H9 (cell line): Measurements from ENCODE around the gene HEG1. TPM values are rescaled to one million over a fixed set of nuclear protein-coding genes. Genes with fewer than 3 reads are reported as not detected.

Source experiments
- DNase-seq: peaks from one replicate; pipeline ENCODE4 v3.0.0-alpha.2; 2017
- H2AFZ ChIP-seq: one replicate; pipeline ENCODE4 v1.6.1; 2013; ENCODE audit warnings: mild to moderate bottlenecking, low read length, control low read depth, moderate library complexity
- H2AK5ac ChIP-seq: 2 replicates; pipeline ENCODE4 v1.6.1; 2013; ENCODE audit warnings: low read length, control low read depth, mixed read lengths; ENCODE audit not compliant: insufficient read length
- H2BK120ac ChIP-seq: one replicate; pipeline ENCODE4 v1.6.1; 2013; ENCODE audit warnings: low read depth, mild to moderate bottlenecking, low read length, control low read depth, inconsistent platforms; ENCODE audit not compliant: poor library complexity, severe bottlenecking
- H2BK12ac ChIP-seq: 2 replicates; pipeline ENCODE4 v1.6.1; 2013; ENCODE audit warnings: low read length, control low read depth, mixed read lengths, low read depth; ENCODE audit not compliant: insufficient read length
- H2BK15ac ChIP-seq: 2 replicates; pipeline ENCODE4 v1.6.1; 2013; ENCODE audit warnings: low read depth, low read length, control low read depth
- H2BK20ac ChIP-seq: one replicate; pipeline ENCODE4 v1.6.1; 2013; ENCODE audit warnings: low read depth, mild to moderate bottlenecking, low read length, control low read depth, inconsistent platforms; ENCODE audit not compliant: poor library complexity, severe bottlenecking
- H2BK5ac ChIP-seq: 2 replicates; pipeline ENCODE4 v1.6.1; 2013; ENCODE audit warnings: low read length, control low read depth, mixed read lengths; ENCODE audit not compliant: insufficient read length
- H3K14ac ChIP-seq: 2 replicates; pipeline ENCODE4 v1.6.1; 2013; ENCODE audit warnings: low read length, control low read depth; ENCODE audit not compliant: insufficient read depth
- H3K18ac ChIP-seq: 2 replicates; pipeline ENCODE4 v1.6.1; 2013; ENCODE audit warnings: low read depth, mild to moderate bottlenecking, mixed read lengths, low read length, control low read depth; ENCODE audit not compliant: insufficient read length
- H3K23ac ChIP-seq: 2 replicates; pipeline ENCODE4 v1.6.1; 2013; ENCODE audit warnings: low read length, control low read depth, mixed read lengths, low read depth; ENCODE audit not compliant: insufficient read length
- H3K23me2 ChIP-seq: 2 replicates; pipeline ENCODE4 v1.6.1; 2013; ENCODE audit warnings: low read depth, mild to moderate bottlenecking, mixed read lengths, low read length, control low read depth; ENCODE audit not compliant: insufficient read length, poor library complexity, severe bottlenecking
- H3K27ac ChIP-seq: 2 replicates; pipeline ENCODE4 v1.5.1; 2013; ENCODE audit warnings: low read length, control low read depth, mixed read lengths, low read depth; ENCODE audit not compliant: insufficient read length
- H3K27me3 ChIP-seq: 2 replicates; pipeline ENCODE4 v1.6.1; 2013; ENCODE audit warnings: low read length, control low read depth, inconsistent platforms; ENCODE audit not compliant: insufficient read depth
- H3K4ac ChIP-seq: 2 replicates; pipeline ENCODE4 v1.6.1; 2013; ENCODE audit warnings: low read depth, mild to moderate bottlenecking, control low read depth, inconsistent platforms, low read length, moderate library complexity
- H3K4me1 ChIP-seq: 2 replicates; pipeline ENCODE4 v1.6.1; 2013; ENCODE audit warnings: low read length, control low read depth, inconsistent platforms; ENCODE audit not compliant: insufficient read depth
- H3K4me2 ChIP-seq: 2 replicates; pipeline ENCODE4 v1.6.1; 2013; ENCODE audit warnings: low read length, control low read depth, mixed read lengths; ENCODE audit not compliant: insufficient read length, insufficient read depth
- H3K56ac ChIP-seq: 2 replicates; pipeline ENCODE4 v1.6.1; 2013; ENCODE audit warnings: low read depth, mild to moderate bottlenecking, mixed read lengths, low read length, control low read depth; ENCODE audit not compliant: insufficient read length
- H3K79me1 ChIP-seq: 2 replicates; pipeline ENCODE4 v1.6.1; 2013; ENCODE audit warnings: low read depth, mild to moderate bottlenecking, moderate library complexity, low read length, control low read depth, inconsistent platforms; ENCODE audit not compliant: insufficient read depth, poor library complexity, severe bottlenecking
- H3K79me2 ChIP-seq: 2 replicates; pipeline ENCODE4 v1.6.1; 2013; ENCODE audit warnings: low read length, control low read depth, inconsistent platforms; ENCODE audit not compliant: insufficient read depth
- H3K9ac ChIP-seq: 2 replicates; pipeline ENCODE4 v1.6.1; 2013; ENCODE audit warnings: low read length, control low read depth, mixed read lengths; ENCODE audit not compliant: insufficient read length; ENCODE audit errors: extremely low read depth
- H3K9me3 ChIP-seq: one replicate; pipeline ENCODE4 v1.6.1; 2013; ENCODE audit warnings: low read depth, low read length, inconsistent platforms; ENCODE audit not compliant: control insufficient read depth
- H3T11ph ChIP-seq: one replicate; pipeline ENCODE4 v1.6.1; 2013; ENCODE audit warnings: mild to moderate bottlenecking, low read length, control low read depth, inconsistent platforms
- H4K20me1 ChIP-seq: one replicate; pipeline ENCODE4 v1.6.1; 2013; ENCODE audit not compliant: control insufficient read depth, insufficient read length, insufficient read depth
- H4K5ac ChIP-seq: 2 replicates; pipeline ENCODE4 v1.6.1; 2013; ENCODE audit warnings: low read depth, mild to moderate bottlenecking, mixed read lengths, low read length, control low read depth; ENCODE audit not compliant: insufficient read length
- H4K8ac ChIP-seq: replicated peaks from 2 replicates; pipeline ENCODE4 v1.6.1; 2013; ENCODE audit warnings: low read length, control low read depth, mixed read lengths, low read depth; ENCODE audit not compliant: insufficient read length
- H4K91ac ChIP-seq: 2 replicates; pipeline ENCODE4 v1.6.1; 2013; ENCODE audit warnings: low read depth, mild to moderate bottlenecking, moderate library complexity, mixed read lengths, low read length, control low read depth; ENCODE audit not compliant: insufficient read length
- H3K27ac Mint-ChIP-seq, 3 experiments: 2 replicates in 2 of 3; 3 replicates in 1 of 3; pipeline ENCODE4 v1.8.0; 2020 to 2021; ENCODE audit warnings: mixed read lengths in 3 of 3, mild to moderate bottlenecking in 1 of 3, moderate library complexity in 1 of 3
- H3K27me3 Mint-ChIP-seq: 2 replicates; pipeline ENCODE4 v1.8.0; 2021; ENCODE audit warnings: low read depth, mild to moderate bottlenecking, moderate library complexity, mixed read lengths
- H3K36me3 Mint-ChIP-seq, 3 experiments: 2 replicates in 2 of 3; 3 replicates in 1 of 3; pipeline ENCODE4 v1.8.0; 2020 to 2021; ENCODE audit warnings: low read depth in 3 of 3, mixed read lengths in 3 of 3; ENCODE audit not compliant: insufficient read depth in 1 of 3
- H3K4me1 Mint-ChIP-seq, 2 experiments: 2 replicates each; pipeline ENCODE4 v1.8.0; 2020; ENCODE audit warnings: mixed read lengths in 2 of 2
- H3K4me3 Mint-ChIP-seq, 2 experiments: 2 replicates in 1 of 2; 3 replicates in 1 of 2; pipeline ENCODE4 v1.8.0; 2020 to 2021; ENCODE audit warnings: mild to moderate bottlenecking in 2 of 2, mixed read lengths in 2 of 2, moderate library complexity in 1 of 2
- H3K9me3 Mint-ChIP-seq, 2 experiments: 2 replicates in 1 of 2; 3 replicates in 1 of 2; pipeline ENCODE4 v1.8.0; 2020; ENCODE audit warnings: mild to moderate bottlenecking in 2 of 2, mixed read lengths in 2 of 2, moderate library complexity in 1 of 2
- WGBS: extraction: QIAGEN DNeasy Blood & Tissue Kit; methylation state at CpG from one replicate; pipeline ENCODE4 v1.1.7; 2013; ENCODE audit warnings: missing lambda C conversion rate, low lambda C conversion rate, mixed read lengths; ENCODE audit not compliant: insufficient read length; ENCODE audit errors: extremely low coverage; 5-methylcytosine and 5-hydroxymethylcytosine counted together
- total RNA-seq: library from RNA; stranded (reverse); gene quantifications from 2 replicates; pipeline ENCODE4 v1.2.1, GENCODE V29; 2021
- TF ChIP-seq, protein P1 (sequence below): fragments of 200-600 bp; sonication (generic); conservative IDR thresholded peaks from 3 replicates; pipeline ENCODE4 v1.8.0; 2021; ENCODE audit warnings: antibody characterized with exemption, mild to moderate bottlenecking

The HEG1 gene
- total RNA-seq, 1 experiment from 2014 or later, result 10.3 TPM

DNA sequence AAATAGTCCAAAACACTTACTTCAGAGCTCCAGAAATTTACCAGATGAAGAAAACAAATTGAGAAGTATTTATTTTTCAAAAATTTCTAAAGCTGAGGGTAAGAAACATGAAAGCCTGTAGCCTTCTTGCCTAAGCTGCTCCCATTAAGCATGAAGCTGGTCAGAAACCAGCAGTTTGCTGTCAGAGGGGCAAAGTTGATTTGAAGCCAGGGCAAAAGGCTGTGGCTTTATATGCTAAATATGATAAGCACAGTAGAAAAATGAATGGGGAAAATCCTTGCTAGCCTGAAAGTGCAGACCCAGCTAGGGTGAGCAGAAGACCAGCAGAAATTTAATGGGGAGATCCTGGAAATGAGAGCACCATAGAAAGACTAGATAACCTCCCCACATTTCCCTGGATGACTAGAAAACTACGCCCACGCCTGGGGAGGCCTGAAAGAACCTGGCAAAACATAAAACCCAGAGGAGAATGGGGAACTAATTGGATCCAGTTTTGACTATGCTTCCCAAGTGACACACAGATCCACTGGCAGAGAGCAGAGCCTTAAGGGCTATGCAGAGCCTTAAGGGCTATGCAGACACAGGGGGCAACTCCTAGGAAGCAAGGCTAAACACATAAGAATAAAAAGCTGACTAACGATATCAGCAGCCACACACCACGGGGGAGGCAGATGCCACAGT lies 43.0 kb upstream of the HEG1 start:
- no peak overlapping the region for H3T11ph ChIP-seq
- TF ChIP-seq, protein P1, sequence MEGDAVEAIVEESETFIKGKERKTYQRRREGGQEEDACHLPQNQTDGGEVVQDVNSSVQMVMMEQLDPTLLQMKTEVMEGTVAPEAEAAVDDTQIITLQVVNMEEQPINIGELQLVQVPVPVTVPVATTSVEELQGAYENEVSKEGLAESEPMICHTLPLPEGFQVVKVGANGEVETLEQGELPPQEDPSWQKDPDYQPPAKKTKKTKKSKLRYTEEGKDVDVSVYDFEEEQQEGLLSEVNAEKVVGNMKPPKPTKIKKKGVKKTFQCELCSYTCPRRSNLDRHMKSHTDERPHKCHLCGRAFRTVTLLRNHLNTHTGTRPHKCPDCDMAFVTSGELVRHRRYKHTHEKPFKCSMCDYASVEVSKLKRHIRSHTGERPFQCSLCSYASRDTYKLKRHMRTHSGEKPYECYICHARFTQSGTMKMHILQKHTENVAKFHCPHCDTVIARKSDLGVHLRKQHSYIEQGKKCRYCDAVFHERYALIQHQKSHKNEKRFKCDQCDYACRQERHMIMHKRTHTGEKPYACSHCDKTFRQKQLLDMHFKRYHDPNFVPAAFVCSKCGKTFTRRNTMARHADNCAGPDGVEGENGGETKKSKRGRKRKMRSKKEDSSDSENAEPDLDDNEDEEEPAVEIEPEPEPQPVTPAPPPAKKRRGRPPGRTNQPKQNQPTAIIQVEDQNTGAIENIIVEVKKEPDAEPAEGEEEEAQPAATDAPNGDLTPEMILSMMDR, result no peak
- H4K5ac ChIP-seq, result no peak overlapping the region
- no peak overlapping the region for H3K18ac ChIP-seq
- no peak overlapping the region for H3K4ac ChIP-seq
- no peaks in the 10 kb centered on the region for H3K23me2 ChIP-seq
- Mint-ChIP-seq H3K27ac (no peak overlapping the region; a peak in 1 of 7 replicates), H3K4me1 (peaks cover 6 to 7% of the 10 kb centered on the region in 2 experiments), H3K27me3 (no peaks in the 10 kb centered on the region), H3K36me3 (peaks cover 2 to 7% (median 4%) of the 10 kb centered on the region in 3 experiments; a peak in 6 of 7 replicates), H3K9me3 (peaks cover 0 to 2% of the 10 kb centered on the region in 2 experiments; a peak in 2 of 5 replicates), H3K4me3 (no peak overlapping the region)
- H2BK15ac ChIP-seq, result no peak overlapping the region
- H2BK20ac ChIP-seq, result no peak overlapping the region
- H4K8ac ChIP-seq, result no peak overlapping the region
- no peaks in the 10 kb centered on the region for H3K79me2 ChIP-seq
- DNase-seq, result no peak
- H2BK12ac ChIP-seq, result no peak overlapping the region
- H3K4me2 ChIP-seq, result no peak overlapping the region
- no peaks in the 10 kb centered on the region for H3K79me1 ChIP-seq
- no peak overlapping the region for H3K14ac ChIP-seq
- H3K56ac ChIP-seq, result no peak overlapping the region
- H4K91ac ChIP-seq, result no peak overlapping the region
- no peaks in the 10 kb centered on the region for H4K20me1 ChIP-seq
- H2BK5ac ChIP-seq, result no peak overlapping the region
- no peaks in the 10 kb centered on the region for H3K9me3 ChIP-seq
- H3K27ac ChIP-seq, result no peak overlapping the region
- no CpG with 5 or more reads among the region's 4 CpGs for WGBS
- H3K27me3 ChIP-seq, result no peaks in the 10 kb centered on the region
- H3K9ac ChIP-seq, result no peak overlapping the region
- H2AFZ ChIP-seq, result no peak overlapping the region
- no peak overlapping the region for H2AK5ac ChIP-seq
- H3K23ac ChIP-seq, result no peak overlapping the region
- H3K4me1 ChIP-seq, result no peaks in the 10 kb centered on the region
- H2BK120ac ChIP-seq, result no peak overlapping the region
